Measurements from ENCODE around the gene SDS. TPM values are rescaled to one million over a fixed set of nuclear protein-coding genes. Genes with fewer than 3 reads are reported as not detected.

Gene SDS
- total RNA-seq, 1 experiment from 2014 or later = 0.26 TPM

GRCh38 chr12:113372371-113372770, 31.3 kb downstream of the SDS start:
- H3K4me3 Mint-ChIP-seq (ENCODE audit: low read depth, unreplicated experiment) = no peak overlapping the region
- no peak for TF ChIP-seq CTCF (IDR thresholded peaks at IDR 0.05; ENCODE audit: unreplicated experiment)
- CTCF ChIA-PET = no interaction called here
- no TSS peak for BruUV-seq (replicated peaks)
- DNase-seq = no peak
- H3K4me1 Mint-ChIP-seq (ENCODE audit: low read depth, unreplicated experiment) = no peaks in the 10 kb centered on the region
- H3K9me3 Mint-ChIP-seq (ENCODE audit: low read depth, unreplicated experiment) = no peaks in the 10 kb centered on the region
- no peak overlapping the region for H3K27ac Mint-ChIP-seq (ENCODE audit: unreplicated experiment)
- intact Hi-C loops (cut with micrococcal nuclease; ENCODE audit: unreplicated experiment) = no loop called here
- no peaks in the 10 kb centered on the region for H3K36me3 Mint-ChIP-seq (ENCODE audit: insufficient read depth, unreplicated experiment)
- no peaks in the 10 kb centered on the region for H3K27me3 Mint-ChIP-seq (ENCODE audit: unreplicated experiment)

- Mint-ChIP-seq H3K27ac (ENCODE audit: unreplicated experiment) (no peak overlapping the region), H3K4me3 (ENCODE audit: low read depth, unreplicated experiment) (no peak overlapping the region), H3K9me3 (ENCODE audit: low read depth, unreplicated experiment) (no peaks in the 10 kb centered on the region), H3K36me3 (ENCODE audit: insufficient read depth, unreplicated experiment) (no peaks in the 10 kb centered on the region), H3K4me1 (ENCODE audit: low read depth, unreplicated experiment) (no peaks in the 10 kb centered on the region), H3K27me3 (ENCODE audit: unreplicated experiment) (no peaks in the 10 kb centered on the region)
- no TSS peak for BruUV-seq (replicated peaks)
- TF ChIP-seq CTCF (IDR thresholded peaks at IDR 0.05; ENCODE audit: unreplicated experiment) = no peak
- no peak for DNase-seq
- intact Hi-C loops (cut with micrococcal nuclease; ENCODE audit: unreplicated experiment) = no loop called here
- CTCF ChIA-PET = no interaction called here
These were observed 31.9 kb downstream of the SDS start for GRCh38 chr12:113371808-113372207.

GRCh38 chr12:113370923-113371682, 32.6 kb downstream of the SDS start:
- Mint-ChIP-seq H3K27me3 (ENCODE audit: unreplicated experiment) (no peaks in the 10 kb centered on the region), H3K4me3 (ENCODE audit: low read depth, unreplicated experiment) (no peak overlapping the region), H3K9me3 (ENCODE audit: low read depth, unreplicated experiment) (no peaks in the 10 kb centered on the region), H3K4me1 (ENCODE audit: low read depth, unreplicated experiment) (no peaks in the 10 kb centered on the region), H3K27ac (ENCODE audit: unreplicated experiment) (no peak overlapping the region), H3K36me3 (ENCODE audit: insufficient read depth, unreplicated experiment) (peaks cover 3% of the 10 kb centered on the region)
- no peak for TF ChIP-seq CTCF (IDR thresholded peaks at IDR 0.05; ENCODE audit: unreplicated experiment)
- CTCF ChIA-PET = no interaction called here
- no peak for DNase-seq
- intact Hi-C loops (cut with micrococcal nuclease; ENCODE audit: unreplicated experiment) = no loop called here
- no TSS peak for BruUV-seq (replicated peaks)

GRCh38 chr12:113369391-113369985, 34.2 kb downstream of the SDS start:
- Mint-ChIP-seq H3K4me3 (ENCODE audit: low read depth, unreplicated experiment) (no peak overlapping the region), H3K9me3 (ENCODE audit: low read depth, unreplicated experiment) (no peaks in the 10 kb centered on the region), H3K4me1 (ENCODE audit: low read depth, unreplicated experiment) (no peaks in the 10 kb centered on the region), H3K36me3 (ENCODE audit: insufficient read depth, unreplicated experiment) (peaks cover 10% of the 10 kb centered on the region), H3K27ac (ENCODE audit: unreplicated experiment) (no peak overlapping the region), H3K27me3 (ENCODE audit: unreplicated experiment) (no peaks in the 10 kb centered on the region)
- TF ChIP-seq CTCF (IDR thresholded peaks at IDR 0.05; ENCODE audit: unreplicated experiment) = no peak
- no peak for DNase-seq
- CTCF ChIA-PET = interaction anchor here (0.7 kb wide), 1 partner anchor 23 kb away, joined by 3 read pairs; no protein-coding TSS in a partner anchor
- intact Hi-C loops (cut with micrococcal nuclease; ENCODE audit: unreplicated experiment) = no loop called here
- BruUV-seq (replicated peaks) = no TSS peak

Data from Calu3 (cell line).